ENCODE measurements around the gene INTS1. TPM values are rescaled to one million over a fixed set of nuclear protein-coding genes. Genes with fewer than 3 reads are reported as not detected.

Gene INTS1
- total and polyA plus RNA-seq, 10 of the 15 experiments (the other 5 are each of a cell fraction or from before 2014, with no cell fraction given) = 0.52 to 89.0 (median 15.1) TPM

DNA sequence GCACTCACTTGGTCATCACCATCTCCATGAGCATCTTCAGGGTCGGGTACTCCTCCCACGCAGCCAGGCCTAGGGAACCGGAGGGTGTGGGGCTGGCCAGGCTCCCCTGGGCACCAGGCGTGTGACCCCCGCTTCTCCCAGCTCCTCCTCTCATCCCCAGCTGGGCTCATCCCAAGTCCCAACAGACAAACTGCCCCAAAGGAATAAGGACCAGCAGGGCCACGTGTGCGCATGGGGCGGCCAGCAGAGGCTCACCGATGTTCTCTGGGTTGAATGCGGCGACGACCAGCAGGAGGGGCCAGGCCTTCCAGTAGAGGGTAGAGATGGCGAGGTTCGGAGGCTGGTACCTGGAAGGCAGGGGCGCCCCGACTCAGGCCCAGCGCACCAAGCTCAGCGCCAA is 14.9 kb downstream of the INTS1 start:
- no peak overlapping the region for H3K4me2 ChIP-seq (ENCODE audit: control insufficient read depth, insufficient read depth)
- no peaks in the 10 kb centered on the region for H3K79me2 ChIP-seq (ENCODE audit: control insufficient read depth, insufficient read depth, low read length)
- SMC1A ChIA-PET (ENCODE audit: uncharacterized antibody, unreplicated experiment) = no interaction called here
- RAD21 ChIA-PET (ENCODE audit: unreplicated experiment) = no interaction called here
- TF ChIP-seq RB1 (IDR thresholded peaks at IDR 0.05; ENCODE audit: borderline replicate concordance) = no peak
- no peak for TF ChIP-seq POLR2AphosphoS2 (IDR thresholded peaks at IDR 0.05; ENCODE audit: low read depth, low read length)
- TF ChIP-seq ZNF24 (IDR thresholded peaks at IDR 0.05) = no peak
- no peak for TF ChIP-seq KLF5 (IDR thresholded peaks at IDR 0.05; ENCODE audit: partially characterized antibody)
- no peak for TF ChIP-seq MEF2A (IDR thresholded peaks at IDR 0.05; ENCODE audit: insufficient read depth, low read depth, low read length)
- TF ChIP-seq TCF12 (IDR thresholded peaks at IDR 0.05; ENCODE audit: low read depth, low read length) = no peak
- no peak for TF ChIP-seq TARDBP (IDR thresholded peaks at IDR 0.05; ENCODE audit: borderline replicate concordance)
- TF ChIP-seq DPF2 (IDR thresholded peaks at IDR 0.05) = no peak
- TF ChIP-seq, protein P1, sequence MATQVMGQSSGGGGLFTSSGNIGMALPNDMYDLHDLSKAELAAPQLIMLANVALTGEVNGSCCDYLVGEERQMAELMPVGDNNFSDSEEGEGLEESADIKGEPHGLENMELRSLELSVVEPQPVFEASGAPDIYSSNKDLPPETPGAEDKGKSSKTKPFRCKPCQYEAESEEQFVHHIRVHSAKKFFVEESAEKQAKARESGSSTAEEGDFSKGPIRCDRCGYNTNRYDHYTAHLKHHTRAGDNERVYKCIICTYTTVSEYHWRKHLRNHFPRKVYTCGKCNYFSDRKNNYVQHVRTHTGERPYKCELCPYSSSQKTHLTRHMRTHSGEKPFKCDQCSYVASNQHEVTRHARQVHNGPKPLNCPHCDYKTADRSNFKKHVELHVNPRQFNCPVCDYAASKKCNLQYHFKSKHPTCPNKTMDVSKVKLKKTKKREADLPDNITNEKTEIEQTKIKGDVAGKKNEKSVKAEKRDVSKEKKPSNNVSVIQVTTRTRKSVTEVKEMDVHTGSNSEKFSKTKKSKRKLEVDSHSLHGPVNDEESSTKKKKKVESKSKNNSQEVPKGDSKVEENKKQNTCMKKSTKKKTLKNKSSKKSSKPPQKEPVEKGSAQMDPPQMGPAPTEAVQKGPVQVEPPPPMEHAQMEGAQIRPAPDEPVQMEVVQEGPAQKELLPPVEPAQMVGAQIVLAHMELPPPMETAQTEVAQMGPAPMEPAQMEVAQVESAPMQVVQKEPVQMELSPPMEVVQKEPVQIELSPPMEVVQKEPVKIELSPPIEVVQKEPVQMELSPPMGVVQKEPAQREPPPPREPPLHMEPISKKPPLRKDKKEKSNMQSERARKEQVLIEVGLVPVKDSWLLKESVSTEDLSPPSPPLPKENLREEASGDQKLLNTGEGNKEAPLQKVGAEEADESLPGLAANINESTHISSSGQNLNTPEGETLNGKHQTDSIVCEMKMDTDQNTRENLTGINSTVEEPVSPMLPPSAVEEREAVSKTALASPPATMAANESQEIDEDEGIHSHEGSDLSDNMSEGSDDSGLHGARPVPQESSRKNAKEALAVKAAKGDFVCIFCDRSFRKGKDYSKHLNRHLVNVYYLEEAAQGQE (IDR thresholded peaks at IDR 0.05; ENCODE audit: low read depth, low read length) = no peak
- TF ChIP-seq BCL11A (IDR thresholded peaks at IDR 0.05; ENCODE audit: low read depth, low read length) = no peak
- no peak for TF ChIP-seq TCF3 (IDR thresholded peaks at IDR 0.05; ENCODE audit: borderline replicate concordance, insufficient read depth, low read depth, low read length)
- no peak for TF ChIP-seq BACH1 (IDR thresholded peaks at IDR 0.05; ENCODE audit: borderline replicate concordance)
- no peak for TF ChIP-seq MXI1 (IDR thresholded peaks at IDR 0.05; ENCODE audit: low read depth, low read length)
- TF ChIP-seq, protein P2, sequence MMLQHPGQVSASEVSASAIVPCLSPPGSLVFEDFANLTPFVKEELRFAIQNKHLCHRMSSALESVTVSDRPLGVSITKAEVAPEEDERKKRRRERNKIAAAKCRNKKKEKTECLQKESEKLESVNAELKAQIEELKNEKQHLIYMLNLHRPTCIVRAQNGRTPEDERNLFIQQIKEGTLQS (IDR thresholded peaks at IDR 0.05; ENCODE audit: borderline replicate concordance, extremely low read depth, low read depth, low read length) = no peak
- TF ChIP-seq ESRRA (IDR thresholded peaks at IDR 0.05; ENCODE audit: low read length) = no peak
- TF ChIP-seq ZNF274 (IDR thresholded peaks at IDR 0.05; ENCODE audit: insufficient read depth, insufficient read length) = no peak
- TF ChIP-seq SMAD1 (IDR thresholded peaks at IDR 0.05; ENCODE audit: low read depth, partially characterized antibody) = no peak
- no peak for TF ChIP-seq MEF2B (IDR thresholded peaks at IDR 0.05; ENCODE audit: partially characterized antibody, poor library complexity, severe bottlenecking)
- H3K4me3 ChIP-seq = no peak overlapping the region
- FAIRE-seq = no peak
- 92% methylated on average over 15 of the region's 18 CpGs for WGBS (ENCODE audit: insufficient coverage, insufficient replicate concordance, low lambda C conversion rate, missing lambda C conversion rate)
- ATAC-seq = no peak
- CTCF ChIA-PET = interaction anchor here (1.6 kb wide), 1 partner anchor 15 kb away, joined by 3 read pairs; no protein-coding TSS in a partner anchor
- no peaks in the 10 kb centered on the region for H3K9me3 ChIP-seq (replicated peaks; ENCODE audit: control insufficient read depth, insufficient read depth, low read length)
- intact Hi-C loops (cut with micrococcal nuclease; ENCODE audit: unreplicated experiment) = no loop called here
- in situ Hi-C loops (cut with MboI) = no loop called here
- H3K9ac ChIP-seq (ENCODE audit: control insufficient read depth, insufficient read depth, low read length) = no peak overlapping the region
- no peaks in the 10 kb centered on the region for H4K20me1 ChIP-seq (ENCODE audit: control insufficient read depth, insufficient read depth)
- no peak for DNase-seq (ENCODE audit: low read depth, low spot score)
- no peaks in the 10 kb centered on the region for H3K27me3 ChIP-seq (replicated peaks in 1 of 2; ENCODE audit: control insufficient read depth in 2 of 2, insufficient read depth in 2 of 2, low read length in 1 of 2)
- H3K4me1 ChIP-seq (ENCODE audit: control insufficient read depth, insufficient read depth, low read length) = no peaks in the 10 kb centered on the region
- no TSS peak for BruUV-seq (replicated peaks)
- H2AFZ ChIP-seq (ENCODE audit: control insufficient read depth, low read depth, low read length) = no peak overlapping the region
- POLR2A ChIA-PET = interaction anchor here (0.5 kb wide), 1 partner anchor 592 kb away, joined by 3 read pairs; no protein-coding TSS in a partner anchor
- H3K27ac ChIP-seq (ENCODE audit: control insufficient read depth, insufficient read depth) = no peak overlapping the region
- H3K36me3 ChIP-seq (ENCODE audit: control insufficient read depth in 2 of 2, insufficient read depth in 2 of 2, low read length in 1 of 2) = peaks cover 5 to 33% of the 10 kb centered on the region in 2 experiments; a peak in 3 of 4 replicates

All from GM12878 (cell line).